Caco-2 (cell line): ENCODE measurements around the gene TGM3. TPM values are rescaled to one million over a fixed set of nuclear protein-coding genes. Genes with fewer than 3 reads are reported as not detected.

Experiments
- BruUV-seq: library from RNA; stranded (reverse); fragments of 400-500 nt; replicated peaks from 2 replicates; lab custom pipeline; 2021; lab: Mats Ljungman, UMichigan
- CTCF ChIA-PET: fragments of 300-600 bp; sonication (Branson Sonifier 250); formaldehyde crosslinking; loops from one replicate; lab custom pipeline; 2022; ENCODE audit warnings: antibody characterized with exemption; lab: Charles Lee
- POLR2A ChIA-PET: fragments of 300-600 bp; sonication (Branson Sonifier 250); formaldehyde crosslinking; loops from one replicate; lab custom pipeline; 2022; ENCODE audit warnings: antibody characterized with exemption; lab: Charles Lee
- DNase-seq, 2 experiments: peaks; one replicate each; pipeline versions ENCODE4 v3.0.0 to v3.0.0-alpha.2; 2020 to 2022
- H3K27me3 ChIP-seq: replicated peaks from 2 replicates; pipeline ENCODE4 v1.6.0; 2011; ENCODE audit warnings: low read length; ENCODE audit not compliant: control insufficient read depth, insufficient read depth
- H3K36me3 ChIP-seq: 2 replicates; pipeline ENCODE4 v1.5.1; 2011; ENCODE audit warnings: low read length; ENCODE audit not compliant: control insufficient read depth, insufficient read depth
- H3K4me1 ChIP-seq: fragments of 250-450 bp; sonication (Bioruptor Pico); 2 replicates; pipeline ENCODE4 v1.5.1; 2020; ENCODE audit warnings: mild to moderate bottlenecking
- H3K4me3 ChIP-seq: 2 replicates; pipeline ENCODE4 v1.5.1; 2011; ENCODE audit warnings: low read depth, mild to moderate bottlenecking, control low read depth, low read length
- H3K9me3 ChIP-seq: fragments of 250-450 bp; sonication (Bioruptor Pico); 2 replicates; pipeline ENCODE4 v1.5.1; 2020; ENCODE audit warnings: mild to moderate bottlenecking, moderate library complexity
- H3K27ac Mint-ChIP-seq: one replicate; pipeline ENCODE4 v1.8.0; 2022; ENCODE audit warnings: mixed read lengths; ENCODE audit not compliant: unreplicated experiment
- H3K27me3 Mint-ChIP-seq: one replicate; pipeline ENCODE4 v1.8.0; 2022; ENCODE audit warnings: mixed read lengths; ENCODE audit not compliant: insufficient read depth, unreplicated experiment
- H3K36me3 Mint-ChIP-seq: one replicate; pipeline ENCODE4 v1.8.0; 2022; ENCODE audit warnings: mild to moderate bottlenecking, mixed read lengths; ENCODE audit not compliant: insufficient read depth, unreplicated experiment
- H3K4me1 Mint-ChIP-seq: one replicate; pipeline ENCODE4 v1.8.0; 2022; ENCODE audit warnings: low read depth, mixed read lengths; ENCODE audit not compliant: unreplicated experiment
- H3K4me3 Mint-ChIP-seq: one replicate; pipeline ENCODE4 v1.8.0; 2022; ENCODE audit warnings: mild to moderate bottlenecking, moderate library complexity, mixed read lengths; ENCODE audit not compliant: unreplicated experiment
- H3K9me3 Mint-ChIP-seq: one replicate; pipeline ENCODE4 v1.8.0; 2022; ENCODE audit warnings: mixed read lengths; ENCODE audit not compliant: unreplicated experiment
- CTCF ChIP-seq, 2 experiments: fragments of 200-600 bp in 1 of 2; IDR thresholded peaks; 1 replicate in 1 of 2; 2 replicates in 1 of 2; pipeline versions ENCODE4 v1.5.1 to v1.8.0; 2011 to 2022; ENCODE audit warnings: antibody characterized with exemption in 1 of 2, control low read depth in 1 of 2, inconsistent platforms in 1 of 2, low read depth in 1 of 2, low read length in 1 of 2, mild to moderate bottlenecking in 1 of 2, moderate library complexity in 1 of 2; ENCODE audit not compliant: insufficient read depth in 1 of 2, severe bottlenecking in 1 of 2, unreplicated experiment in 1 of 2
- intact Hi-C: fragments of 100-400 bp; cut with micrococcal nuclease; formaldehyde crosslinking; loops from one replicate; pipeline ENCODE4 v1.10.0; 2022; ENCODE audit not compliant: unreplicated experiment
- total RNA-seq: library from RNA; stranded (reverse); gene quantifications from 2 replicates; pipeline ENCODE4 v1.2.3, GENCODE V29; 2022

TGM3 gene
- total RNA-seq, 1 experiment from 2014 or later, result 0.20 TPM

- no peak overlapping the region for H3K4me3 ChIP-seq
- Mint-ChIP-seq H3K4me3 (no peak overlapping the region), H3K36me3 (no peaks in the 10 kb centered on the region), H3K27ac (no peak overlapping the region), H3K9me3 (no peaks in the 10 kb centered on the region), H3K27me3 (no peaks in the 10 kb centered on the region), H3K4me1 (no peaks in the 10 kb centered on the region)
- intact Hi-C loops, result no loop called here
- BruUV-seq, result no TSS peak
- H3K27me3 ChIP-seq, result no peaks in the 10 kb centered on the region; the same call in none of the 2 replicates
- ChIA-PET CTCF (interaction anchor here (1.2 kb wide), 1 partner anchor 73 kb away, joined by 12 read pairs; no protein-coding TSS in a partner anchor), POLR2A (no interaction called here)
- no peaks in the 10 kb centered on the region for H3K36me3 ChIP-seq
- TF ChIP-seq CTCF (IDR thresholded peaks at IDR 0.05; ENCODE audit: insufficient read depth in 1 of 2, low read depth in 1 of 2, low read length in 1 of 2, severe bottlenecking in 1 of 2, unreplicated experiment in 1 of 2), result no peak
- DNase-seq, result no peak
- H3K4me1 ChIP-seq, result no peaks in the 10 kb centered on the region
- H3K9me3 ChIP-seq, result peaks cover 5% of the 10 kb centered on the region; the same call in 1 of the 2 replicates
These were observed 89.2 kb downstream of the TGM3 start for GRCh38 chr20:2385026-2385425.

- no peak overlapping the region for H3K27ac Mint-ChIP-seq
- H3K36me3 ChIP-seq, result no peaks in the 10 kb centered on the region
- no peak for DNase-seq
- no TSS peak for BruUV-seq
- POLR2A ChIA-PET, result no interaction called here
- H3K9me3 Mint-ChIP-seq, result no peaks in the 10 kb centered on the region
- no peaks in the 10 kb centered on the region for H3K4me1 ChIP-seq
- TF ChIP-seq CTCF (IDR thresholded peaks at IDR 0.05; ENCODE audit: insufficient read depth in 1 of 2, low read depth in 1 of 2, low read length in 1 of 2, severe bottlenecking in 1 of 2, unreplicated experiment in 1 of 2), result no peak
- H3K4me3 Mint-ChIP-seq, result no peak overlapping the region
- no peak overlapping the region for H3K4me3 ChIP-seq
- CTCF ChIA-PET, result no interaction called here
- H3K4me1 Mint-ChIP-seq, result no peaks in the 10 kb centered on the region
- intact Hi-C loops, result no loop called here
- peaks cover under 1% of the 10 kb centered on the region for H3K27me3 Mint-ChIP-seq
- peaks cover 5% of the 10 kb centered on the region; the same call in 1 of the 2 replicates for H3K9me3 ChIP-seq
- no peaks in the 10 kb centered on the region; the same call in none of the 2 replicates for H3K27me3 ChIP-seq
- H3K36me3 Mint-ChIP-seq, result no peaks in the 10 kb centered on the region
These were observed 89.7 kb downstream of the TGM3 start for GRCh38 chr20:2385496-2385895.

- H3K9me3 Mint-ChIP-seq, result no peaks in the 10 kb centered on the region
- Histone ChIP-seq H3K27me3 (no peaks in the 10 kb centered on the region; the same call in none of the 2 replicates), H3K9me3 (peaks cover 5% of the 10 kb centered on the region; the same call in 1 of the 2 replicates), H3K36me3 (no peaks in the 10 kb centered on the region), H3K4me3 (no peak overlapping the region), H3K4me1 (no peaks in the 10 kb centered on the region)
- no peak overlapping the region for H3K27ac Mint-ChIP-seq
- intact Hi-C loops, result loop anchor here (1.0 kb wide), 1 partner anchor 66 kb away; no protein-coding TSS in a partner anchor
- no peak for TF ChIP-seq CTCF (IDR thresholded peaks at IDR 0.05; ENCODE audit: insufficient read depth in 1 of 2, low read depth in 1 of 2, low read length in 1 of 2, severe bottlenecking in 1 of 2, unreplicated experiment in 1 of 2)
- POLR2A ChIA-PET, result no interaction called here
- no peaks in the 10 kb centered on the region for H3K36me3 Mint-ChIP-seq
- H3K4me1 Mint-ChIP-seq, result no peaks in the 10 kb centered on the region
- CTCF ChIA-PET, result interaction anchor here (1.0 to 2.1 kb wide), 8 partner anchors 9 to 287 kb away, joined by 3 to 15 read pairs (median 4); no protein-coding TSS in a partner anchor
- BruUV-seq, result no TSS peak
- H3K27me3 Mint-ChIP-seq, result peaks cover 7% of the 10 kb centered on the region
- DNase-seq, result no peak
- no peak overlapping the region for H3K4me3 Mint-ChIP-seq
These were observed 90.8 kb downstream of the TGM3 start for GRCh38 chr20:2386516-2387179.
